Measurements from ENCODE around the gene NFIA. TPM values are rescaled to one million over a fixed set of nuclear protein-coding genes. Genes with fewer than 3 reads are reported as not detected.

The NFIA gene
- total RNA-seq, 1 donor from 2014 or later: 1.2 TPM

DNA sequence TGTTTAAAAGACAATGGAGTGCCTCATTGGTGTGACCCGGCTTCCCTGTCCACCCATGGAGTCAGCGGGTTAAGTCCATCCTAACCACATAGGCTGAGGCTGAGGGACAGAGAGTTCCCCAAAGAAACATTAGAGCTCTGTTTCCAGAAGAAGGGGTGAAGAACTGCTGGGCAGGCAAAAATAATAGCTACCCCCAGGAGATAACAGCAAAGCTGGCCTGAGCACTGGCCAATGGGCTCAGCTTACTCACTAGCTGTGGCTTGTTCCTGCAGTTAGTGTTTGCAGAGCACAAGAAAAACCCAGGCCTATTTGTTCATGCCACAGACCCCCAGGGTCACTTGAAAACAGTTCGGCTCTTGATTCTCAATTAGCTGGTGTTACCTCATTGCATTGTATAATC, 311.2 kb downstream of the NFIA start:
- Mint-ChIP-seq H3K4me1 (ENCODE audit: low read depth) (peaks cover 30% of the 10 kb centered on the region), H3K4me3 (ENCODE audit: low read depth) (no peak overlapping the region), H3K9me3 (ENCODE audit: low read depth) (no peaks in the 10 kb centered on the region), H3K27ac (no peak overlapping the region), H3K36me3 (ENCODE audit: insufficient read depth) (no peaks in the 10 kb centered on the region), H3K27me3 (no peaks in the 10 kb centered on the region)
- no peak for TF ChIP-seq CTCF (IDR thresholded peaks at IDR 0.05; ENCODE audit: unreplicated experiment)
- DNase-seq (ENCODE audit: low spot score, unreplicated experiment): no peak

DNA sequence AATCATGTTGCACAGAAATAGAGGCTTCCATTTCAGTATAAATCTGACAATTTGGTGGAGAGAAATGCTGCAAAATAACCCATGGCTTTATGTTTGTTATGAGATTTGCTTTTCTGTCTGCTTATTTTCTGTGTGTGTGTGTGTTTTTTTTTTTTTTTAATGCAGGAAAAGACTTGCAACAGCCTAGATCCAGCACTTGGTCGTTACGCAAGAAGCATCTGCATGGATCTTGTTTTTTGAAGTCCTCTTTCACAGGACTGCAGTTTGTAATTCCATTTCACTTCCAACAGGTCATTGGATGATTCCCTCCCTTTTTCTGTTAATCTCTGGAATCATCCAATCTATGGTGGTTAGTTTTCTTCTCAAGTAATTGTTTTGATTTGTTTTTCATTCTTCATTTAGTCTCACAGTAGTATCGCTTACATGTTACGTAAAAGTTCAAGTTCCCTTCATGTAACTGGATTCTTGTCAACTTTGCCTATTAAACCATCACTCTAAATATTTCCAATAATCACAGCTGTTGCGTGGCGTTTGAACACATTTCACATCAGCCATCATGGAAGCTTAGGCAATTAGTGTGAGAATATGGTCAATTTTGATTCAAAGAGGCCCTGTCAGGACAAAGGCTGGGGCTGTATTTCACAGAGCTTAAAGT, 312.9 kb downstream of the NFIA start:
- Mint-ChIP-seq H3K4me3 (ENCODE audit: low read depth) (no peak overlapping the region), H3K27me3 (no peaks in the 10 kb centered on the region), H3K4me1 (ENCODE audit: low read depth) (peaks cover 45% of the 10 kb centered on the region), H3K27ac (no peak overlapping the region), H3K9me3 (ENCODE audit: low read depth) (no peaks in the 10 kb centered on the region), H3K36me3 (ENCODE audit: insufficient read depth) (no peaks in the 10 kb centered on the region)
- TF ChIP-seq CTCF (IDR thresholded peaks at IDR 0.05; ENCODE audit: unreplicated experiment): no peak
- no peak for DNase-seq (ENCODE audit: low spot score, unreplicated experiment)

GRCh38 chr1:61397495-61397894, 315.1 kb downstream of the NFIA start:
- H3K36me3 Mint-ChIP-seq (ENCODE audit: insufficient read depth): no peaks in the 10 kb centered on the region
- no peak for TF ChIP-seq CTCF (IDR thresholded peaks at IDR 0.05; ENCODE audit: unreplicated experiment)
- no peaks in the 10 kb centered on the region for H3K9me3 Mint-ChIP-seq (ENCODE audit: low read depth)
- H3K27me3 Mint-ChIP-seq: no peaks in the 10 kb centered on the region
- H3K4me1 Mint-ChIP-seq (ENCODE audit: low read depth): peaks cover 47% of the 10 kb centered on the region
- no peak overlapping the region for H3K4me3 Mint-ChIP-seq (ENCODE audit: low read depth)
- H3K27ac Mint-ChIP-seq: no peak overlapping the region
- no peak for DNase-seq (ENCODE audit: low spot score, unreplicated experiment)

- no peaks in the 10 kb centered on the region for H3K36me3 Mint-ChIP-seq (ENCODE audit: insufficient read depth)
- H3K4me3 Mint-ChIP-seq (ENCODE audit: low read depth): no peak overlapping the region
- no peak for DNase-seq (ENCODE audit: low spot score, unreplicated experiment)
- no peaks in the 10 kb centered on the region for H3K9me3 Mint-ChIP-seq (ENCODE audit: low read depth)
- no peak overlapping the region for H3K27ac Mint-ChIP-seq
- H3K4me1 Mint-ChIP-seq (ENCODE audit: low read depth): peaks cover 46% of the 10 kb centered on the region
- no peak for TF ChIP-seq CTCF (IDR thresholded peaks at IDR 0.05; ENCODE audit: unreplicated experiment)
- no peaks in the 10 kb centered on the region for H3K27me3 Mint-ChIP-seq
These were observed 315.6 kb downstream of the NFIA start for GRCh38 chr1:61397935-61398334.

DNA sequence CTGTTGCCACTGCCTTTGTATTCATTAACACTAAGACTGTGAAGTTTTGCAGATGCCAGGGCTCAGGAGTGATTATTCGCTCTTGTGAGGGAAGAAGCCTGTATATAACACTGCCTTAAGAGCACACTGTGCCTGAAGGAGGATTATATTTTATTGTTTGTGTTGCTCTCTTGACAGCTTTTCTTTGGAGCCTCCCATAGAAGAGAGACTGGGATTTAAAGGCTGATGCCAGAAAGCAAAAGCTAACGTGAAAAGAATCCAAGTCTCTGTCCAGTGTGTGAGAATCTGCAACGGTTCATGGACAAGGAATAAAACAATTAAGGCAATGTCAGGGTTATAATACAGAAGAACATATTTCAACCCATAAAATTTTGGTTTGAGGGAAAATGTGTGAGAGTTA, 316.8 kb downstream of the NFIA start:
- DNase-seq (ENCODE audit: low spot score, unreplicated experiment): no peak
- no peak for TF ChIP-seq CTCF (IDR thresholded peaks at IDR 0.05; ENCODE audit: unreplicated experiment)
- Mint-ChIP-seq H3K36me3 (ENCODE audit: insufficient read depth) (no peaks in the 10 kb centered on the region), H3K9me3 (ENCODE audit: low read depth) (no peaks in the 10 kb centered on the region), H3K4me3 (ENCODE audit: low read depth) (no peak overlapping the region), H3K27ac (no peak overlapping the region), H3K27me3 (no peaks in the 10 kb centered on the region), H3K4me1 (ENCODE audit: low read depth) (peaks cover 50% of the 10 kb centered on the region)

Measured in progenitor cell of endocrine pancreas (in vitro differentiated cells).